Choroid plexus epithelial cell (primary cell): Measurements from ENCODE around the gene TREM2.

Experiments used
- DNase-seq: peaks from one replicate; pipeline ENCODE4 v3.0.0-alpha.2; 2010; ENCODE audit warnings: low read depth
- H3K4me3 ChIP-seq: 2 replicates; pipeline ENCODE4 v1.5.1; 2011; ENCODE audit warnings: low read depth, mild to moderate bottlenecking, control low read depth, low read length, moderate library complexity
- CTCF ChIP-seq: conservative IDR thresholded peaks from 2 replicates; pipeline ENCODE4 v1.5.1; 2011; ENCODE audit warnings: low read depth, mild to moderate bottlenecking, control low read depth, inconsistent platforms, low read length, moderate library complexity

TREM2 gene

GRCh38 chr6:41111017-41111416 is 51.9 kb downstream of the TREM2 start:
- no peak for DNase-seq
- no peak for TF ChIP-seq CTCF
- H3K4me3 ChIP-seq = no peak overlapping the region
